H4 (cell line): ENCODE measurements around the gene COA4. TPM values are rescaled to one million over a fixed set of nuclear protein-coding genes. Genes with fewer than 3 reads are reported as not detected.
A peak's percentile ranks its signal among the peaks of the same experiment; 100 is the strongest.
"Not testable (repeated sequence)": the region's sequence is repeated elsewhere in the genome, so short reads cannot be mapped to it uniquely, and the experiment has no call there.

ENCODE experiments used
- DNase-seq: peaks from one replicate; pipeline ENCODE4 v3.0.0-alpha.2; 2015; ENCODE audit warnings: low spot score
- total RNA-seq: library from RNA; depleted of rRNA; stranded (reverse); fragments of >200 nt; shearing (Covaris generic); gene quantifications from 2 replicates; pipeline ENCODE4 v1.2.3, GENCODE V29; 2014; rRNA removed

COA4 gene
- total RNA-seq = 90.4 and 139 TPM in 2 replicates

- DNase-seq = peak; percentile 97
Measured at GRCh38 chr11:73876424-73877310, at the start of gene COA4, which contains the start of gene PAAF1. TSS of gene COA4 (minus strand) at chr11:73876846. CDS start at chr11:73873378, 3,468 bp downstream. TSS of gene PAAF1 (plus strand) at chr11:73876999. CDS start at chr11:73877022, 23 bp downstream.

- DNase-seq = no peak
Measured at GRCh38 chr11:73921180-73921579, 44.5 kb upstream of the COA4 start.

DNA sequence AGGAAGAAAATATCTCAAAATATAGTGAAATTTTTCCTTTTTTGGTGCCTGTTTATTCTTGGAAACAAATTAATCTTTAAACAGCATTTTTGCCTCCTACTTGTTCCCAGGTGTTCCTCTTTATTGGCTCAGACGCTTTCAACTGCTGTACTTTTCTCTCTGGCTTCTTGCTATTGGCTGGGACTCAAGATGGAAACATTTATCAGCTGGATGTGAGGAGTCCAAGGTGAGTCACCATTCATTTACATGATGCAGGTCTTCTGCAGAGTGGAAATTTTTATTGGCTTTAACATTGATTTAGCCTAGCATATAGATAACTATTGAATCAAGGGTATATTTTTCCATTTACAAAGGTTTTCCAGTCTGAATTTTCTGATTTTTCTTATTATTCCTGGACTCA, 39.8 kb upstream of the COA4 start:
- DNase-seq = no peak

DNA sequence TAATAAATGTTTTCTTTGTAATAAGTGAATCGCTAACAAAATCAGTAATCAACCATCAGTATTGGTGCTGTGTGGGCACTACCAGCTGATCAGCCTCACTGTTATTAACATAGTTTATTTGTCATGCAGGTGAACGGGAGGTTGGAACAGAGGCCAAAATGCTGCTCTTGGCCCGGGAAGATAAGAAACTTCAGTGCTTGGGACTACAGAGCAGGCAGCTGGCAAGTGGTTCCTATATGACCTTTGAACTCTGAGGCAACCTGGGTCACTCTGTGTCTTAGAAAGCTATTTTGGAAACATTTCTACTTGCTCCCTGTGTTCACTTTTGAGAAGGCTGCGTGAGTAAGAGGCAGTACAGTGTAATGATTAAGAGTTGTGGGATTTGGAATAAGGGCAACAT, 37.6 kb upstream of the COA4 start:
- no peak for DNase-seq

- no peak for DNase-seq
Measured at GRCh38 chr11:73913472-73913871, 36.8 kb upstream of the COA4 start.

DNA sequence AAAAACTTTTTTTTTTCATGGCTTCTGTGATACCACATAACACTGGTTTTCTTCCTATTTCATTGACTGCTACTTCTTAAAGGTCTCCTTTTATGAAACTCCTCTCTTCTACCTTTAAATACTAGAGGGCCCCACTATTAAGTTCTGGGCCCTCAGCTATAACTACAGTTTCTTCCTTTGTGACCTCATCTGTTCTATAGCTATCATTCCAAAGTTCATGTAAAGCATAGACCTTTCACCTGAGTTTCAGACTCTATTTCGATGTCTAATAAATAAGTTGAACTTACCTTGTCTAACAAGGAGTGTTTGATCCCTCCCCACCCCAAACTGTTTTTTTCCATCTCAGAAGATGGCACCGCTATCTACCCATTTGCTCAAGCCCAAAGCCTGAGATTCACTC, 35.4 kb upstream of the COA4 start:
- DNase-seq = no peak

GRCh38 chr11:73907191-73907590, 30.5 kb upstream of the COA4 start:
- DNase-seq = peak; percentile 25

- no peak for DNase-seq
Measured at GRCh38 chr11:73902303-73902702, 25.7 kb upstream of the COA4 start.

DNA sequence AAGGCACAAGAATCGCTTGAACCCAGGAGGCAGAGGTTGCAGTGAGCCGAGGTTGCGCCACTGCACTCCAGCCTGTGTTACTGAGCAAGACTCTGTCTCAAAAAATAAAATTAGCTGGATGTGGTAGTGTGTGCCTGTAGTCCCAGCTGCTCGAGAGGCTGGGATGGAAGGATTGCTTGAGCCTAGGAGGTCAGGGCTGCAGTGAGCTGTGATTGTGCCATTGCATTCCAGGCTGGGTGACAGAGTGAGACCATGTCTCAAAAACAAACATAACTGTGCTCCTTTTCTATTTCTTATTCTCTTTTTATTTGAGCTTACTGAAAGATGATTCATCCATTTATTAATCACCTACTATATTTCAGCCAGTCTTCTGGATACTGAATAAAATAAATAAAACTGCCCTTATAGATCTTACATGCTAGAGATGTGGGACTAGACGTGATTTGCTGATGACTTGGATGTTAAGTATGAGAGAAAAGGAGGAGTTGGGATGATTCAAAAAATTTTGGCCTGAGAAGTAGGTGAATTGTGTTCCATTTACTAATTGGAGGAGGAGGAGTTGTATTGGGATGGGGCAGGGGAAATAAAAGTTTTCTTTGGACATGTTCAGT, 18.2 kb upstream of the COA4 start:
- no peak for DNase-seq

DNA sequence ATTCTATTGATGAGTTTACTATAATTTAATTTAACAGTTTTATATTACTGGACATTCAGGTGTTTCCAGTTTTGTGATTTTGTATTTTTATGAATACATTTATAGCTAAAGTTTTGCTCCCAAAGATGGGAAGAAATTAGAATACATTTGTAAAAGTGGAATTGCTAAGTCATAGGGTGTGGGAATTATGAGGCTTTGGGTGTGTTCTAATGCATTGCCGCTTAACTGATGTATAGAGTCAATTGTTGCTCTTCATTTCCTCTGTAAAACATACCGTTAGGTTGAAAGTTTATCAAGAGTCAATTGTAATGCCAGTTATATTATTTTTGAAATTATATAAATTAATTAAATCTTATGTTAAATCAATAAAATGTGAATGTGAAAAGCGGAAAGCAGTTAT, 16.4 kb upstream of the COA4 start:
- DNase-seq = no peak

- no peak for DNase-seq
Measured at GRCh38 chr11:73889536-73889935, 12.9 kb upstream of the COA4 start.

DNA sequence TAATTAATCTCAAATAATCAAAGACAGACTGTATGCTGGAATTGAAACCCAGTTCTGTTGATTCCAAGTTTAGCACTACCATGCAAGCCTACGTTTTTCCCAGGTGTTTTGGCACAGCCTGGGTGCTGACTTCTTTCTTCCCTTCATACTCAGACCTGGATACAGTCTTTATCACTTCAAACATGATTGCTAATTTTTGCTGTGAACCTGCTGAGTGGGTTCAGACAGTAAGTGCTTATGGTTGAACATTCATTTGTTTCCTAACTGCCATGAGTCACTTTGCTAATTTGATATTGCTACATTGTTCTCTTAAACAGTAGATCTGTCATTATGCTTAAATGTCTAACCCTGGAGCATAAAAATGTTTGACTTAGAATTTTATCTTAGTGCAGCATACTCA, 12.4 kb upstream of the COA4 start:
- DNase-seq = no peak

- DNase-seq = no peak
Measured at GRCh38 chr11:73888244-73888643, 11.6 kb upstream of the COA4 start.

GRCh38 chr11:73883856-73884255, 7.2 kb upstream of the COA4 start:
- no peak for DNase-seq

DNA sequence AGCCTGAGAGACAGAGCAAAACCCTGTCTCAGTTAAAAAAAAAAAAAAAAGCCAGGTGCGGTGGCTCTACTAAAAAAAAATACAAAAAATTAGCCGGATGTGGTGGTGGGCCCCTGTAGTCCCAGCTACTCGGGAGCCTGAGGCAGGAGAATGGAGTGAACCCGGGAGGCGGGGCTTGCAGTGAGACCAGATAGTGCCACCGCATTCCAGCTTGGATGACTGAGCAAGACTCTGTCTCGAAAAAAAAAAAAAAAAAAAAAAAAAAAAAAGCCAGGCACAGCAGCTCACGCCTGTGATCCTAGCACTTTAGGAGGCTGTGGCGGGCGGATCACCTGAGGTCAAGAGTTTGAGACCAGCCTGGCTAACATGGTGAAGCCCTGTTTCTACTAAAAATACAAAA, 3.8 kb upstream of the COA4 start:
- not testable (repeated sequence) for DNase-seq

DNA sequence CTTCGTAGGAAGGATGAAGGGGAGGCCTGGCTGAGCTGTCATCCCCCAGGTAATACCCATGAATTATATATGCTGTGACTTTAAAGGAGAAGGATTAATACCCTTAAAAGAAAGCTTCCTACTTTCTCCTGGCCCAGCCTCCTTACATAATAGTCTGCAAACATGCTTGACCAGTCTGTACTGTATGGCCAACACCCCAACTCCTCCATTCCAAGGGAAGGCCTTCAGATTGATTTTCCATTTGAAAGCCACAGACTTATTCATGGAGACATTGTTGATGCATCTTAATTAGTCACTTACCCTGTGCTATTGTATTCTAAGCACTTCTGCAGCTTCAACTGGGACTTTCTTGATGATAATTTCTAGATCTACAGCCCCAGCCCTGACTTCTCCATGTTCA, 2.1 kb upstream of the COA4 start:
- DNase-seq = no peak

GRCh38 chr11:73875840-73876239, 806 bp downstream of the COA4 start:
- DNase-seq = no peak

- DNase-seq = no peak
Measured at GRCh38 chr11:73875380-73875779, 1.3 kb downstream of the COA4 start.

- no peak for DNase-seq
Measured at GRCh38 chr11:73872749-73873357, 3.8 kb downstream of the COA4 start.

DNA sequence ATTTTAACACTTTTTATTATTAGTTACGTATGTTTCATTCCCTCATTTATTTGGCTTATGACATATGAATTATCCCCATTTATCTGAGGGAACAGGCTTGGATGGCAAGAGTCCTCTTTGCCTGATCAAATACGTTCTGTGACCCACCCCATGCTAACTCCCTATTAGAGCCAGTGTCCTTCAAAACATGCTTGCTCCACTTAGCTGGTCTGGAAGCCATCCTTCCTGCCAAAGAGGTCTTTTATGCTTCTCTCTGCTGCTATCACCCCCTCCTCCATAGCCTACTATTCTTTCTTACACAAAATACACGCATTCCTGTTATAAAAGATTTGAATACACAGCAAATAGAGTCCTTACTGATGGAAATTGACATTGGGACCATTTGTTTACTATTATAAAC, 6.4 kb downstream of the COA4 start:
- no peak for DNase-seq

DNA sequence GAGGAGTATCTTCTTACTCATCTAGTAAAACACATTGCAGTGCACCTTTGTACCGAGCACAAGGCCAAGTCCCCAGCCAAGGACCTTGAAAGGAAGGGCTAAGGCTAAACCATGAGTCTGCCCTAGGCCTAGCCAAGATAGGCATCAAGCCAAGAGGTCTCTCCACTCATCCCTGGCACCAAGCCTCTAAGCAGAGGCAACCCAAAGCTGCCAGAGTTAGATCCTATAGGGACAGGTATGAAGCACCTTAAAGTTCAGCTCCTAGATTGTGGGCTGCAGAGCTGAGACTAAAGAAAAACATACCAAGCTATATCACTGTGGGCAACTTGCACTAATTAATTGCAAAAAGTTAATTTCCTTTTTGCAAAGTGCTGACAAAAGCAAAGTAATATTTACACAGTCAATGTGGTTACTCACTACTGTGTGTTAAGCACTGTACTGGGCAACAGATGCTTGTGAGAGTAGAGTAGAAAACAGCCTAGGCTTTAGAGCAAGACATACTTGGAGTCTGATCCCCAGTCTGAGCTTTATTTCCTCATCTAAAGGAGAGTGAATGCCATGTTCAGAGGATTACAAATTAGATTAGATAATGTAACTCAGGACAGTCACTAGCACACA, 7.2 kb downstream of the COA4 start:
- no peak for DNase-seq

DNA sequence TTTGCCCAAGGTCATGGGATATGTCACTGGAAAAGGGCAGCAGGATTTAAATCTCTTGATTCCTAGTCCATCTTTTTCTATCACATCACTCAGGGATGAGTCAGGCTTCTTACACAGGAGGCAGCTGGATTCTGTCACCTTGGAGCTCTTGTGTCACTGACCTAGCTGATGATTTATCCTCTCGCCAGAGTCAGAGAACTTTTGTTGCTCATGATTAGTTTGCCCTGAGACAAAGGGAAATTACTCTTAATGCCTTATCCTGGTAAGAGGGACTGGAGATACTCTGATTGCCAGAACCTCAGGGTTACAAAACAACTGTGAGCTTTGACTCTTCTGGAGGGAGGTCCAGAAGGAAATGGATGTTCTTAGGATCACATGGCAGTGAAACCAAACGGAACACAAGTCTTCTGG, 10.1 kb downstream of the COA4 start:
- peak; percentile 30 for DNase-seq
